SH-SY5Y (cell line): Measurements from ENCODE around the gene PDLIM1.

Source experiments
- GATA2 ChIP-seq: IDR thresholded peaks from 2 replicates; pipeline ENCODE4 v1.6.1; 2011; ENCODE audit warnings: mild to moderate bottlenecking, low read depth, low read length
- GATA3 ChIP-seq: IDR thresholded peaks from 2 replicates; pipeline ENCODE4 v1.6.1; 2011; ENCODE audit warnings: low read depth, mild to moderate bottlenecking, low read length, moderate library complexity

- no peak for TF ChIP-seq GATA3
- no peak for TF ChIP-seq GATA2
Observed at GRCh38 chr10:95187617-95188016, 103.2 kb downstream of the PDLIM1 start.
